Daoy (cell line): ENCODE measurements around the gene CABP2. TPM values are rescaled to one million over a fixed set of nuclear protein-coding genes. Genes with fewer than 3 reads are reported as not detected.

ENCODE experiments used
- DNase-seq: peaks from one replicate; pipeline ENCODE4 v3.0.0-alpha.2; 2015; ENCODE audit warnings: low read depth
- total RNA-seq: library from RNA; depleted of rRNA; stranded (reverse); fragments of >200 nt; shearing (Covaris generic); gene quantifications from 2 replicates; pipeline ENCODE4 v1.2.3, GENCODE V29; 2014

The CABP2 gene
- total RNA-seq, 1 experiment from 2014 or later: not detected

GRCh38 chr11:67507864-67508485 is 15.3 kb downstream of the CABP2 start, which contains the start of gene CDK2AP2:
CDK2AP2 (minus strand) TSS chr11:67508162; CDS start chr11:67508082, 80 bp downstream.
- peak; percentile 100 for DNase-seq

- DNase-seq: no peak
These were observed 15.9 kb downstream of the CABP2 start for GRCh38 chr11:67507242-67507863.

DNA sequence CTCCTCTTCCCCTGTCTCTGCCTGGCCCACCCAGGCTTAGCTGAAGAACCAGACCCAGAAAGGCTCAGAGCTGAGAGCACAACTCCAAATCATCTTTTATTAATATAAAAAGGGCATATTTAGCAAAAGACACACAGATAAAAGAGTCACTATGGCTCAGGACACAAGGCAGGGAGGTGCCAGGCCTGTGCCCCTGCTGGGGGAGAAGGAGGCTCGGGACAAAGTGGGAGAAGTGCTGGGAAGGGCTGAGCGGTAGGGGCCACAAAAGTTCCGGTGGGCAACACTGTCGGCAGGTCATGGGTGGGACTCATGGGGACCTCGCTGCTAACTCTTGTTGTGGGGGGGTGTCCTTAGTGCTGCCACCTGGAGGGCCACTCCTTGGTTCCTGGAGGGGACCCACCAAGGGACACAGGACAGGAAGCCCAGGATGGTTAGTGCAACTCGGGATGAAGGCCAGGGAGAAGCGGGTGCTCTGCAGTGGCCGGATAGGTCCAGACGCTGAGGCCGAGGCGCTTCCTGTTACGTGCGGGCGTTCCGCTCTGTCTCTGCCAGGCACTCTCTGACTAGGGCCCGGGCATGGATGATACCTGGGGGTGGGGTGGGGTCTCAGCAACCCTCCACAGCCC is 16.7 kb downstream of the CABP2 start:
- no peak for DNase-seq

DNA sequence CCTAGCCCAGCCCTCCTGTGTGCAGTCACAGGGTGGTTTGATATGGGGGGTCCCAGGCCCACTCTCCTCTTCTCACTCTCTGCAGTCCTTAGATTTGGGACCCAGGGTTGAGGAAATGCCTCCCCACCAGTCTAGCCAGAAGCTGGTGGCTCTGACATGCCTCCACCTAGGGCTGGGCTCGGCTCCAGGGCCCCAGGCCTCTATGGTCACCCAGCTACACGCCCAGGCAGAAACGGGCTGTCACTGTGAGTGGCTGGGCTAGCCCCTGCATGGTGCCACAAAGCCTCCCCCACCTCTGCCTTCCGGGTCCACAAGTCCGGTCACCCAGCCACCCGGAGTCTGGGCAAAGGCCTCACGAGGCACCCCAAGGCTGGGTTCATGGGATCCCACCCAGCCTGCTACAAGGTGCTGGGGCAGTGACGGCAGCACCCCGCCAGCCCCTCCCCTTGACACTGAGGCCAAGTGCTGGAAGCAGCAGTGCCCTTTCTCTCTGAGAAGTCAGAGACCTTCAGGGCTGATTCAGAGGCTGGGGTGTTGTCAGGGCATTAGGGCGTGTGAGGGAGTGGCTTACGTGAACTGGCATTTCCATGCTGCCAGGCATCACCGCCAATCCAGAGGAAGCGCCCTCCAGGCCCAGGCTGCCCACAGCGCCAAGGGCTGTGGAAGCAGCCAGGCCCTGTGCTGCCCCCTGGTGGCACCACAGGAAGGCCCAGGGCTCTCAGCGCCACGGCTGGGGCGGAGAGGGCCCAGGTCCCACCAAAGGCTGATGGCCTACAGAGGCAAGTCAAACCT is 17.4 kb downstream of the CABP2 start:
- peak; percentile 97 for DNase-seq

- peak; percentile 80 for DNase-seq
These were observed 18.2 kb downstream of the CABP2 start, which contains the start of gene PITPNM1 for GRCh38 chr11:67504950-67505581. PITPNM1 (minus strand) TSS chr11:67505363; CDS start chr11:67504180, 1,183 bp downstream.

DNA sequence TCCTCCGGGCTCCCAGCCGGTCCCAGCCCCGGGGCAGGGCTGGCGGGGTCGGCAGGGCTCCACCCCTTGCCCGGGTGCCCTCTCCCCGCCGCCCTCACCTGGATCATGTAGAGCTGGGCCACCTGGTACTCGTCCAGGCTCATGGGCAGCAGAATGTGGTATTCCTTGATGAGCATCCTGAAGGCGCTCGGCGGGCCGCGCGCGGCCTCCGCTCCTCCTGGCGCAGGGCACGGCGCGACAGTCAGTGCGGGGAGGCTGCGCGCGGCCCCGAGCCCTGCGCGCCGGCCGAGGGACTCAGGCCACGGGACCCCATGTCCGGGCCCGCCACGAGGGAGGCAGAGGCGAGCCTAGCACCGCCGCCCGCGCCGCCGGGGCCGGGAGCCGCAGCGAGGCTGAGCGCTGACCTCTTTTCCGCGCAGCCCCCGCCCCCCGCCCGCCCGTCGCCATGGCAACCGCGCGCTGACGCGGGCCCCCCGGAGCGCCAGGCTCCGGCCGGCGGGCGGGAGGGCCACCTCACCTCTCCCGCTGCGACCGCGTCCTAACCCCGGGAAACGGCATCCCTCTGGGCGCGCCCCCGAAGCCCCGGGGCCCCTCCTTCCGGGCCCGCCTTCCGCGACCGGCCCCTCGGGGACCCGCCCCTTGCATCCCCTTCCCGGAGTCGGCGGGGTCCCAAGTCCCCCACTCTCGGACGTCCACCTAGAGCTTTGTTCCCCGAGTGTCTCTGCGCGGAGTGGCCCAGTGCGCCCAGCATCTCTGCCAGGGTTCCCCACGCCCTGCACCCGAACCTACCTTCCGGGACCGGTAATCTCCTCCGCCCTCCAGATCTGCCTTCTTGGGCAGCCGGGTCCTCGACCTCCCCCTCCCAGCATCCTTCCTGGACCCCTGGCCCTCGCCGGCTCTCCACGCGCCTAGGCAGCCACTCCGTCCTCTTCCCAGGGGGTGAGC is 19.0 kb downstream of the CABP2 start:
- peak; percentile 62 for DNase-seq

- no peak for DNase-seq
These were observed 19.9 kb downstream of the CABP2 start for GRCh38 chr11:67503119-67504004.

DNA sequence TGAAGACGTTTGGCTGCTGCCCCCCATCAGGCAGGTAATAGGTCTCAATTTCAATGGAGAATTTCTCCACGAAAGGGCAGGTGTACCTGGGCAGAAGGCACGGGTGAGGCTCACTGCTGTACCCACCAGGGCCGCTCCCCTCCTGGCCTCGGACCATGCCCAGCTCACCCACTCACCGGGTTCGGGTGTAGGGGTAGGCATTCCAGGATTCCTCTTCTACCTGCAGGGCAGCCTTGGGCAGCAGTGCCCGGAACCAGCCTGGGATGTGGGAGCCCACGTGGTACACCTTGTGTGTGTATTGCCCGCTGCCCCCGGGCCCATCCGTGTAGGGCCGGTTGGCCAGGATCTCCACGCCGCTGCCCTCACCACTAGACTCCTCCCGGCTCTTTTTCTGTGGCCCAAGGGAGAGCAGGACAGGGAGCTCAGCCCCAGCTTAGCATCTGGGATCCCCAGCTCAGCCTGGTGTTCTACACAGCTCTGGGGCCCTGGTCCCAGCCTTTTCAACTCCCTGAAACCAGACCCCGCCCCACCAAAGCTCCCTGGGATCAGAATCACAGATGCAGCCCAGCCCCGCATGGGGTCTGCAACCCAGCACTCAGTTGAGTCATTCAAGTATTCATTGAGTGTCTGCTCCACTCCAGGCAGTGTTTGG is 20.8 kb downstream of the CABP2 start:
- DNase-seq: no peak

DNA sequence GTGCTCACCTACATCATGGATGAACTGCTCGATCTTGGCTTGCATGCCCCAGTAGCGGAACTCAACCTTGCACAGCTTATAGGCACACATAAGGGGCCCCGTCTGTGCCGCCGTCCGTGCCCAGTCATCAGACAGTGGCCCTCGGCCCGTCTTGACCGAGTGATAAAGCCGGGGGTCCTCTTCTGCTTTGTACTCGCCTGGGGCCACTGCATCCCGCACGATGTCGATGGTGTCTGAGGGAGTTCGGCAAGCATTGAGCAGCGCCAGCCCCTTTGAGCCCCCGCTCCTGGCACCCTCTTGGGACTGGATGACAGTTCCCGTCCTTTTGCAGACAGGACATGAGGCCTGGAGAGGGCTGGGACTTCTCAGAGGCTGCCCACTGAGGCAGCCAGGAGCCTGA is 21.4 kb downstream of the CABP2 start:
- DNase-seq: no peak

DNA sequence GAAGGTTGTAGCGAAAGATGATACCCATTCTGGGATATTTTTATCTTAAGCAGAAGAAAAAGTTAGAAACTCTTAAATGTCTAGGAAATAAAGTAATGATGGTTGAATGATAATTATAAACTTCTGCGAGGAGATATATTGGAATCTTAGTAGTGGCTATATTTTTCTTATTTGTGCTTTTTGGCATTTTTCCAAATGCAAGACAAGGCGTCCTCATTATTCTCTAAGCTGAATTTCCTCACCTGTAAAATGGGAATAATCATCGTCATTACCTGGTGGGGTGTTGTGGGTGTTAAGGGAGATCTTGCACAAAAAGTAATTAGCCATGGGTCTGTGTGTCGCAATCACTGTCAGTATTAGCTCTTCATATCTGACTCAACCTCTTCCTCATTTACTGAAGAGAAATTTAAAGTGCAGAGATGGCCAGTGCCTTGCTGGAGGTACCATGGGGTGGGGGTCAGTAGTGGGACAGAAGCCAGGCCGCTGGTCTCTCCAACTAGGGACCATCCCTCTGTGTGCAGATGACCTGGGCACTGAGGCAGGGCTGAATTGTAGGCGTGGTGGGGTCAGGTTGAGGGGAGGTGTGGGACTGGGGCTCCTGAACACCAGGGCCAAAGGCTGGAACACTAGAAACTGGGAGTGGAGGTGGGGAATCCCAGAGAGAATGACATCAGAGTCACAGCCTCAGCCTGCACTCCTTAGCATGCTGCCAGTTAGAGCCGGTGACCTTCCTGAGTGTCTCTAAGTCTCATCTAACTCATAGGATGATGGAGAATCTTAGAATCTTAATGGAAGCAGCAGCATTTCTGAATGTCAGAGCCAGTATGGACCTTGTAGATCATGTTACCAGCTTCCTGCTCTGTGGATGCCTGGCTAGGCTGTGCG is 22.2 kb downstream of the CABP2 start:
- DNase-seq: no peak

GRCh38 chr11:67500484-67500821 is 22.8 kb downstream of the CABP2 start:
- no peak for DNase-seq

DNA sequence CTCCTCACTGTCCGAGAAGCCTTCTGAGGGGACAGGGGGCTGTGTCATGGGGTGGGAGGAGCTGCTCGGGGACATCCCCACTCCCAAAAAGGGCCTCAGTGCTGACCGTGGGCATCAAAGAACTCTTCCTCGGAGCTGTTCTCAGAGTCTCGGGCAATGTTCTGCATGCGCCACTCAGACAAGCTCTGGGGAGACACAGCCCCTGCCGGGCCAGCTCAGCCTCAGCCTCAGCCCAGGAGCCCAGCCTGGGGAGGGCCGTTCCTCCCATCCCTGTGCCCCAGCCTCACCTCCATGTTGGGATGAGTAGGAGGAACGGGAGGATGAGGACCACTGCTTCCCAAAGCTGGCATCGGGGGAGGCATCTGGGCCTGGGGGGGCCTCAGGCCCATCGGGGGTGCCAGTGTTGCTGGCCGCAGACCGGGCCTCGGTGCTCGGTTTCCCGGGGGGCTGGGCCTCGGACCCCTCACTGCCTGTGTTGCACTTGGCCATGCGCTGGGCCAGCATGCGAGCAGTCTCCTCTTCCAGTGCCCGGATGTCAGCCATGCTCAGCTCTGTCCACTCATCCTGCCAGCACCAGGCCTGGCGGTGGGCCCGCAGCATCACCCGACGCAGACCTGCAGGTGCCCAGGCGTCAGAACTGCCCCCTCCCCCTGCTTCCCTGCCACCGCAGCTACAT is 23.3 kb downstream of the CABP2 start:
- no peak for DNase-seq

DNA sequence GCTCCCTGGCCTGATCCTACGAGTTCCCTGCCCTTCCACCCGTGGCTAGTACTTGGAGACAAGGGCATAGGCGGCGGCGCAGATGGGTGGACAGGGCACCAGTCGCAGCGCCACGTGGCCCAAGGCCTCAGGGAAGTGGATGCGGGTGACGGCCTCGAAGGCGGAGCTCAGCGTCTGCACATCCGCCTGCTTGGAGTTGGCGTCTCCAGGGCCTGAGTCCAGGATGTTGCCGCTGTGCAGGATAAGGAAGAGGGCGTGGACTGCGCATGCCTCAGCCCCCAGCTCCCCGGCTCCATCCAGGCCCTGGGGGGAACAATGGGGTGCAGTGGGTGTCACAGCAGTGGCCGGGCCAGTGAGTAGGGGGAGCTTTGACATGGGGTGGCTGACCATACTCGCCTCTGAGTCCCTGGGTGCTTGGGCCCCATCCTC is 24.7 kb downstream of the CABP2 start:
- DNase-seq: no peak

- no peak for DNase-seq
These were observed 25.5 kb downstream of the CABP2 start for GRCh38 chr11:67497656-67498291.

DNA sequence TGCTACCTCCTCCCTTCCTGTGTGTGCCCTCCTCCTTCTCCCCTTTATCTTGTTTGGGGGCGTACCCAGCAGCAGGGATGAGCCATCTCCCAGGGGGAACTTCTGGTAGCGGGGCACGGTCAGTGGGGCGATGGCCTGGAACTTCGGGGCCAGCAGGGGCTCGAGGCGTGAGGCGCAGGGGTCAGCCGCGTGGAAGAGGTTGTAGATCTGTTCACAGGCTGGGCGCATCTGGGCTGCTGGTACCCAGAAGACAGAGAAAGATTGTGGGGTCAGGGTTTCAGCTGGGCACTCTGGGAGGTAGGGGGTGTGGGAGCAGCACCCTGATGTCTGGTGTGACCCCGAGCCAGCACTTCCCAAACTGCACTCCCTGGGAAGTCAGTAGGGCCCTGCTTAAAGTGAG is 27.1 kb downstream of the CABP2 start:
- no peak for DNase-seq

GRCh38 chr11:67495234-67496005 is 27.8 kb downstream of the CABP2 start:
- no peak for DNase-seq
